Neural cell (in vitro differentiated cells): ENCODE data around the gene MMP24OS. TPM values are rescaled to one million over a fixed set of nuclear protein-coding genes. Genes with fewer than 3 reads are reported as not detected.

Source experiments
- H2AFZ ChIP-seq: fragments of 200-600, 300-800 bp; sonication (generic), shearing (Covaris generic); 2 replicates; pipeline ENCODE4 v1.6.0; 2014; ENCODE audit warnings: low read depth, mild to moderate bottlenecking, antibody characterized with exemption, low read length, moderate library complexity
- H3F3A ChIP-seq: fragments of 200-600 bp; shearing (Covaris generic); 2 replicates; pipeline ENCODE4 v1.6.1; 2016; ENCODE audit warnings: mild to moderate bottlenecking, moderate library complexity, mixed read lengths, antibody characterized with exemption, low read length; ENCODE audit not compliant: insufficient read depth, poor library complexity, severe bottlenecking
- H3K27ac ChIP-seq: fragments of 200-600, 300-800 bp; sonication (generic), shearing (Covaris generic); 2 replicates; pipeline ENCODE4 v1.5.1; 2014; ENCODE audit warnings: mild to moderate bottlenecking, low read length, moderate library complexity
- H3K27me3 ChIP-seq: fragments of 300-800, 200-600 bp; sonication (generic), shearing (Covaris generic); 2 replicates; pipeline ENCODE4 v1.6.0; 2014; ENCODE audit warnings: mild to moderate bottlenecking, low read depth, low read length, moderate library complexity; ENCODE audit not compliant: insufficient read depth
- H3K36me3 ChIP-seq: fragments of 300-800, 200-600 bp; sonication (generic), shearing (Covaris generic); 2 replicates; pipeline ENCODE4 v1.5.1; 2014; ENCODE audit warnings: mild to moderate bottlenecking, antibody characterized with exemption, low read length, moderate library complexity; ENCODE audit not compliant: insufficient read depth
- H3K4me2 ChIP-seq: fragments of 300-800, 200-600 bp; sonication (generic), shearing (Covaris generic); 2 replicates; pipeline ENCODE4 v1.6.0; 2014; ENCODE audit warnings: mild to moderate bottlenecking, low read length
- H3K4me3 ChIP-seq: fragments of 300-800, 200-600 bp; sonication (generic), shearing (Covaris generic); 2 replicates; pipeline ENCODE4 v1.5.1; 2014; ENCODE audit warnings: mild to moderate bottlenecking, low read length, moderate library complexity
- H3K79me2 ChIP-seq: fragments of 200-600 bp; shearing (Covaris generic); replicated peaks from 2 replicates; pipeline ENCODE4 v1.6.0; 2014; ENCODE audit warnings: mild to moderate bottlenecking, low read length, moderate library complexity; ENCODE audit not compliant: insufficient read depth
- H3K9ac ChIP-seq: fragments of 300-800, 200-600 bp; sonication (generic), shearing (Covaris generic); 2 replicates; pipeline ENCODE4 v1.6.1; 2016; ENCODE audit warnings: mild to moderate bottlenecking, low read length, mixed read lengths
- H3K9me2 ChIP-seq: fragments of 200-600 bp; shearing (Covaris generic); 2 replicates; pipeline ENCODE4 v1.6.1; 2016; ENCODE audit warnings: mild to moderate bottlenecking, low read length, mixed read lengths; ENCODE audit not compliant: insufficient read depth
- H3K9me3 ChIP-seq: fragments of 200-600, 300-800 bp; sonication (generic), shearing (Covaris generic); 2 replicates; pipeline ENCODE4 v1.6.1; 2016; ENCODE audit warnings: mild to moderate bottlenecking, mixed run types, low read length, moderate library complexity, mixed read lengths
- H4K20me1 ChIP-seq: fragments of 200-600 bp; shearing (Covaris generic); 2 replicates; pipeline ENCODE4 v1.6.1; 2016; ENCODE audit warnings: mild to moderate bottlenecking, mixed run types; ENCODE audit not compliant: insufficient read depth
- EP300 ChIP-seq: fragments of 450-650 bp; conservative IDR thresholded peaks from 2 replicates; pipeline ENCODE4 v1.6.1; 2014; ENCODE audit warnings: antibody characterized with exemption, mild to moderate bottlenecking, moderate library complexity; ENCODE audit not compliant: poor library complexity, severe bottlenecking
- EZH2 ChIP-seq: fragments of 200-600, 300-800 bp; shearing (Covaris generic), sonication (generic); IDR thresholded peaks from 2 replicates; pipeline ENCODE4 v1.6.1; 2014; ENCODE audit warnings: antibody characterized with exemption, low read length, borderline replicate concordance, mild to moderate bottlenecking; ENCODE audit not compliant: insufficient read depth, poor library complexity, severe bottlenecking
- MXI1 ChIP-seq: fragments of 450-650 bp; conservative IDR thresholded peaks from 2 replicates; pipeline ENCODE4 v1.6.1; 2014; ENCODE audit warnings: antibody characterized with exemption, mild to moderate bottlenecking; ENCODE audit not compliant: poor library complexity, severe bottlenecking
- POLR2AphosphoS5 ChIP-seq: IDR thresholded peaks from 2 replicates; pipeline ENCODE4 v1.6.1; 2012
- RAD21 ChIP-seq: fragments of 450-650 bp; conservative IDR thresholded peaks from 2 replicates; pipeline ENCODE4 v1.6.1; 2014; ENCODE audit warnings: antibody characterized with exemption, mild to moderate bottlenecking, moderate library complexity
- SMC3 ChIP-seq: fragments of 450-650 bp; conservative IDR thresholded peaks from 2 replicates; pipeline ENCODE4 v1.6.1; 2014; ENCODE audit warnings: antibody characterized with exemption, mild to moderate bottlenecking, moderate library complexity; ENCODE audit not compliant: poor library complexity
- TAF1 ChIP-seq: IDR thresholded peaks from 2 replicates; pipeline ENCODE4 v1.6.1; 2012; ENCODE audit warnings: low read depth
- polyA plus RNA-seq: library from polyadenylated mRNA; depleted of rRNA; stranded (reverse); fragments of >200 nt; gene quantifications from 2 replicates; pipeline ENCODE4 v1.2.3, GENCODE V29; 2014
- TF ChIP-seq, protein P1 (sequence below): fragments of 450-650 bp; IDR thresholded peaks from 2 replicates; pipeline ENCODE4 v1.5.1; 2014; ENCODE audit warnings: antibody characterized with exemption, mild to moderate bottlenecking, moderate library complexity; ENCODE audit not compliant: poor library complexity, severe bottlenecking
- TF ChIP-seq, protein P2 (sequence below): IDR thresholded peaks from 2 replicates; pipeline ENCODE4 v1.6.1; 2012; ENCODE audit warnings: borderline replicate concordance

MMP24OS gene
- polyA plus RNA-seq, 1 donor from 2014 or later: 7.7 TPM

DNA sequence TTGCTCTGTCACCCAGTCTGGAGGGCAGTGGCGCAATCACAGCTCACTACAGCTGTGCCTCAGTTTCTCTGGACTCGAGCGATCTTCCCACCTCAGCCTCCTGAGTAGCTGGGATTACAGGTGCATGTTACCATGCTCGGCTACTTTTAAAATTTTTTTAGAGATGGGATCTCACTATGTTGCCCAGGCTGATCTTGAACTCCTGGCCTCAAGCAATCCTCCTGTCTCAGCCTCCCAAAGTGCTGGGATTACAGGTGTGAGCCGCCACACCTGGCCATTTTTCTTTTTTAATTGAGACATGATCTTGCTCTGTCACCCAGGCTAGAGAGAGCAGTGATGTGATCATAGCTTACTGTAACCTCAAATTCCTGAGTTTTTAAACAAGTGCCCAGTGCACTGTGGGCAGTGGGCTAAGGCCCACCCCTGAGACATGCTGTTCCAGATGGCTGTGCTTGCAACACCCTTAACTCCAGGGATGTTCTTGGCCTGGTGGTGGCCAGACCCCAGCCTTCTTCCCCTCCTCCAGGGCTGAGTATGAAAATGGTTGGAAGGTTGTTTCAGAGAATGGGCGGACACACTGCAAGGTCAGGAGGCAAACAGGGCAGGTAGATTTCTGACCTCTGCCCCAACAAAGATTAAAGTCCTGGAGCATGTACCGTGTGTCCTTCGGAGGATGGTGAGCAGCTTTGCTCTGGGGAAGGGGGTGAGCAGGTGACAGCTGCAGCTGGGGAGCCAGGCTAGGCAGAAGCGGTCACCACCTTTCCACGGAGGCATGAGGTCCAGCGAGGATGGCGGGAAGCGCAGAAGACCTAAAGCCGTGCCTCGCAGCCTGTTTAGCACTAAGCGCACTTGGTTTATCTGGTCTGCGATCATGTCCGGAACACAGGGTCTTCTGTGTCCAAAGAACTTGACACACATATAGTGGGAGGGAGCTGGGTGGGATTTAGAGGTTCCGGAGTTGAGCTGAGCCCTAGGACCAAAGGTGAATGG is 15.7 kb upstream of the MMP24OS start:
- no peak overlapping the region for H2AFZ ChIP-seq
- H3K9me2 ChIP-seq: no peaks in the 10 kb centered on the region
- no peak overlapping the region for H3K4me2 ChIP-seq
- H4K20me1 ChIP-seq: no peaks in the 10 kb centered on the region
- no peak overlapping the region for H3K4me3 ChIP-seq
- no peak overlapping the region for H3K27ac ChIP-seq
- H3K9me3 ChIP-seq: no peaks in the 10 kb centered on the region
- no peak overlapping the region for H3K9ac ChIP-seq
- TF ChIP-seq RAD21 (no peak), EP300 (no peak), SMC3 (no peak), MXI1 (no peak), EZH2 (no peak), POLR2AphosphoS5 (no peak), TAF1 (no peak)
- TF ChIP-seq, protein P1, sequence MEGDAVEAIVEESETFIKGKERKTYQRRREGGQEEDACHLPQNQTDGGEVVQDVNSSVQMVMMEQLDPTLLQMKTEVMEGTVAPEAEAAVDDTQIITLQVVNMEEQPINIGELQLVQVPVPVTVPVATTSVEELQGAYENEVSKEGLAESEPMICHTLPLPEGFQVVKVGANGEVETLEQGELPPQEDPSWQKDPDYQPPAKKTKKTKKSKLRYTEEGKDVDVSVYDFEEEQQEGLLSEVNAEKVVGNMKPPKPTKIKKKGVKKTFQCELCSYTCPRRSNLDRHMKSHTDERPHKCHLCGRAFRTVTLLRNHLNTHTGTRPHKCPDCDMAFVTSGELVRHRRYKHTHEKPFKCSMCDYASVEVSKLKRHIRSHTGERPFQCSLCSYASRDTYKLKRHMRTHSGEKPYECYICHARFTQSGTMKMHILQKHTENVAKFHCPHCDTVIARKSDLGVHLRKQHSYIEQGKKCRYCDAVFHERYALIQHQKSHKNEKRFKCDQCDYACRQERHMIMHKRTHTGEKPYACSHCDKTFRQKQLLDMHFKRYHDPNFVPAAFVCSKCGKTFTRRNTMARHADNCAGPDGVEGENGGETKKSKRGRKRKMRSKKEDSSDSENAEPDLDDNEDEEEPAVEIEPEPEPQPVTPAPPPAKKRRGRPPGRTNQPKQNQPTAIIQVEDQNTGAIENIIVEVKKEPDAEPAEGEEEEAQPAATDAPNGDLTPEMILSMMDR: no peak
- TF ChIP-seq, protein P2, sequence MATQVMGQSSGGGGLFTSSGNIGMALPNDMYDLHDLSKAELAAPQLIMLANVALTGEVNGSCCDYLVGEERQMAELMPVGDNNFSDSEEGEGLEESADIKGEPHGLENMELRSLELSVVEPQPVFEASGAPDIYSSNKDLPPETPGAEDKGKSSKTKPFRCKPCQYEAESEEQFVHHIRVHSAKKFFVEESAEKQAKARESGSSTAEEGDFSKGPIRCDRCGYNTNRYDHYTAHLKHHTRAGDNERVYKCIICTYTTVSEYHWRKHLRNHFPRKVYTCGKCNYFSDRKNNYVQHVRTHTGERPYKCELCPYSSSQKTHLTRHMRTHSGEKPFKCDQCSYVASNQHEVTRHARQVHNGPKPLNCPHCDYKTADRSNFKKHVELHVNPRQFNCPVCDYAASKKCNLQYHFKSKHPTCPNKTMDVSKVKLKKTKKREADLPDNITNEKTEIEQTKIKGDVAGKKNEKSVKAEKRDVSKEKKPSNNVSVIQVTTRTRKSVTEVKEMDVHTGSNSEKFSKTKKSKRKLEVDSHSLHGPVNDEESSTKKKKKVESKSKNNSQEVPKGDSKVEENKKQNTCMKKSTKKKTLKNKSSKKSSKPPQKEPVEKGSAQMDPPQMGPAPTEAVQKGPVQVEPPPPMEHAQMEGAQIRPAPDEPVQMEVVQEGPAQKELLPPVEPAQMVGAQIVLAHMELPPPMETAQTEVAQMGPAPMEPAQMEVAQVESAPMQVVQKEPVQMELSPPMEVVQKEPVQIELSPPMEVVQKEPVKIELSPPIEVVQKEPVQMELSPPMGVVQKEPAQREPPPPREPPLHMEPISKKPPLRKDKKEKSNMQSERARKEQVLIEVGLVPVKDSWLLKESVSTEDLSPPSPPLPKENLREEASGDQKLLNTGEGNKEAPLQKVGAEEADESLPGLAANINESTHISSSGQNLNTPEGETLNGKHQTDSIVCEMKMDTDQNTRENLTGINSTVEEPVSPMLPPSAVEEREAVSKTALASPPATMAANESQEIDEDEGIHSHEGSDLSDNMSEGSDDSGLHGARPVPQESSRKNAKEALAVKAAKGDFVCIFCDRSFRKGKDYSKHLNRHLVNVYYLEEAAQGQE: no peak
- H3K36me3 ChIP-seq: no peaks in the 10 kb centered on the region
- no peaks in the 10 kb centered on the region for H3F3A ChIP-seq
- no peaks in the 10 kb centered on the region for H3K27me3 ChIP-seq
- no peaks in the 10 kb centered on the region for H3K79me2 ChIP-seq

DNA sequence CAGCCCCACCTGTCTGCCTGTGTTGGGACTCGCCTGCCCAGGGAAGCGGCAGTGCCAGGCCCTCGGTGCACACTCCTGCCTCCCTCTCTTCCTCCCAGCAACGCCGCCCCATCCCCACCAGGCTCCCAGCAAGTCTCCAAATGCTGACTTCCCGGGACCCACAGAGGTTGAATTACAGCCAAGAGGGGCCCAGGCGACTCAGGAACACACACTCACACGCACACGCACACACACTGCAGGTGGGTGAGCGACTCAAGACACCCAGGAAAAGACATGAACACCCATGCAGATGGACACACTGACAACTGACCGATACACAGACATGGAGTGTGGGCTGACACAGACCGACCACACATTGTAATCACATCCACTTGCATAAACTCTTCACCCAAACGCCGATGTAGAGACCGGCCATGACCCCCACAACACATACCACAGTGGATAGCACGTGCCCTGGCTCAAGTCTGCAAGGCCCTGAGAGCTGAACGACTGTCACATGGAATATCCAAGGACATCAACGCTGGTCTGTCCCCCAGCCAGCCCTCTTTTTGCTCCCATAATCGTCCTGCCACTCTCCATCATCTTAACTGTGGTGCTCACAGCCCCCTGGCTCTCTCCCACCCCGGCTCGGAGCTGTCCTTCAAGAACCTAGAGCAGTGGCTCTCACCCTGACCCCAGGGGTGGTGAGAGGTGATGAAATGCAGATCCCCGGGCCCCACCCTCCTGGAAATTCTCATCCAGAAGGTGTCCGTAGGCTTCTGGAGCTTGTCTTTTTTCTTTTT is 14.8 kb upstream of the MMP24OS start:
- Histone ChIP-seq H2AFZ (no peak overlapping the region), H3K4me3 (no peak overlapping the region), H3K27ac (no peak overlapping the region), H3K79me2 (no peaks in the 10 kb centered on the region), H4K20me1 (no peaks in the 10 kb centered on the region), H3K9me3 (no peaks in the 10 kb centered on the region), H3K36me3 (no peaks in the 10 kb centered on the region), H3F3A (no peaks in the 10 kb centered on the region), H3K4me2 (no peak overlapping the region), H3K9ac (no peak overlapping the region), H3K9me2 (no peaks in the 10 kb centered on the region), H3K27me3 (no peaks in the 10 kb centered on the region)
- TF ChIP-seq MXI1 (no peak), EZH2 (no peak), RAD21 (no peak), POLR2AphosphoS5 (no peak), SMC3 (no peak), TAF1 (no peak), EP300 (no peak)
- TF ChIP-seq, protein P2: no peak
- TF ChIP-seq, protein P1: no peak
